HepG2 (cell line): ENCODE measurements around the gene TAS2R4. TPM values are rescaled to one million over a fixed set of nuclear protein-coding genes. Genes with fewer than 3 reads are reported as not detected.

Experiments used
- AFF4 ChIP-seq: sonication (generic); formaldehyde crosslinking; IDR thresholded peaks from 2 replicates; pipeline ENCODE4 v1.4.0; 2020; ENCODE audit warnings: missing genetic modification reagents
- ATAD3A ChIP-seq: sonication (generic); formaldehyde crosslinking; IDR thresholded peaks from 2 replicates; pipeline ENCODE4 v1.4.0; 2020; ENCODE audit warnings: missing genetic modification reagents
- FOXA3 ChIP-seq: IDR thresholded peaks from 2 replicates; pipeline ENCODE4 v1.6.1; 2016; ENCODE audit warnings: missing genetic modification reagents, missing compliant biosample characterization
- HNRNPH1 ChIP-seq: fragments of 200-400 bp; formaldehyde crosslinking; optimal IDR thresholded peaks from 2 replicates; pipeline ENCODE3; 2017; ENCODE audit warnings: mild to moderate bottlenecking, low read depth, low read length
- IRF2 ChIP-seq: IDR thresholded peaks from 2 replicates; pipeline ENCODE4 v1.6.1; 2018; ENCODE audit warnings: missing genetic modification reagents, missing compliant biosample characterization
- MEIS1 ChIP-seq: sonication (generic); formaldehyde crosslinking; IDR thresholded peaks from 2 replicates; pipeline ENCODE4 v1.9.0; 2021; ENCODE audit warnings: mild to moderate bottlenecking, missing genetic modification reagents, moderate library complexity, borderline replicate concordance
- SIX1 ChIP-seq: sonication (generic); formaldehyde crosslinking; IDR thresholded peaks from 2 replicates; pipeline ENCODE4 v1.4.0; 2020; ENCODE audit warnings: missing genetic modification reagents, borderline replicate concordance
- STAG1 ChIP-seq: sonication (generic); formaldehyde crosslinking; IDR thresholded peaks from 2 replicates; pipeline ENCODE4 v1.4.0; 2020; ENCODE audit warnings: missing genetic modification reagents
- TAF15 ChIP-seq: fragments of 200-400 bp; formaldehyde crosslinking; IDR thresholded peaks from one replicate; pipeline ENCODE4 v1.6.1; 2018; ENCODE audit warnings: mild to moderate bottlenecking, low read depth, low read length; ENCODE audit not compliant: poor library complexity, severe bottlenecking
- TFDP1 ChIP-seq: IDR thresholded peaks from 2 replicates; pipeline ENCODE4 v1.6.1; 2016; ENCODE audit warnings: missing compliant biosample characterization, missing genetic modification reagents, borderline replicate concordance
- ZBTB37 ChIP-seq: sonication (generic); formaldehyde crosslinking; IDR thresholded peaks from 2 replicates; pipeline ENCODE4 v1.4.0; 2020; ENCODE audit warnings: mild to moderate bottlenecking, missing genetic modification reagents
- ZFAT ChIP-seq: sonication (generic); formaldehyde crosslinking; conservative IDR thresholded peaks from 2 replicates; pipeline ENCODE4 v1.8.1; 2023; ENCODE audit warnings: missing genetic modification reagents, inconsistent platforms
- ZNF121 ChIP-seq: sonication (generic); formaldehyde crosslinking; IDR thresholded peaks from 2 replicates; pipeline ENCODE4 v1.5.0; 2020; ENCODE audit warnings: mild to moderate bottlenecking, missing genetic modification reagents
- ZNF17 ChIP-seq: sonication (generic); formaldehyde crosslinking; IDR thresholded peaks from 2 replicates; pipeline ENCODE4 v1.5.0; 2020; ENCODE audit warnings: mild to moderate bottlenecking, missing genetic modification reagents
- ZNF280B ChIP-seq: sonication (generic); formaldehyde crosslinking; IDR thresholded peaks from 2 replicates; pipeline ENCODE4 v1.5.0; 2020; ENCODE audit warnings: missing genetic modification reagents, mild to moderate bottlenecking, borderline replicate concordance
- ZNF564 ChIP-seq: sonication (generic); formaldehyde crosslinking; IDR thresholded peaks from 2 replicates; pipeline ENCODE4 v1.8.1; 2023; ENCODE audit warnings: mild to moderate bottlenecking, missing genetic modification reagents
- ZNF704 ChIP-seq: sonication (generic); formaldehyde crosslinking; IDR thresholded peaks from 2 replicates; pipeline ENCODE4 v1.8.1; 2023; ENCODE audit warnings: mild to moderate bottlenecking, inconsistent platforms, moderate library complexity, missing genetic modification reagents, borderline replicate concordance
- polyA plus RNA-seq, 8 experiments: library from polyadenylated mRNA; depleted of rRNA in 3 of 8; stranded (reverse) in 7 of 8; unstranded in 1 of 8; fragments of >200 nt; fragmentation: Illumina TruSeq in 4 of 8; extraction: Trizol in 4 of 8; gene quantifications; 2 replicates each; pipeline versions ENCODE4 v1.2.1 to v1.2.3, GENCODE V29; 2011 to 2016; ENCODE audit warnings: low read depth in 4 of 8, missing spikeins in 1 of 8, mixed read lengths in 1 of 8; ENCODE audit not compliant: insufficient read depth in 1 of 8
- total RNA-seq, 5 experiments: library from RNA; depleted of rRNA; stranded (reverse); fragments of >200 nt; fragmentation: Illumina TruSeq; extraction: Trizol; gene quantifications; 2 replicates each; pipeline ENCODE4 v1.2.3, GENCODE V29; 2016; ENCODE audit warnings: low read depth in 1 of 5

Gene TAS2R4
- total and polyA plus RNA-seq, 2 of the 13 experiments (the other 11 are each of a cell fraction or from before 2014, with no cell fraction given) = 0.71 to 0.80 TPM

GRCh38 chr7:141737836-141738591 lies 38.5 kb upstream of the TAS2R4 start, which contains the start of gene SSBP1 (continued):
- TF ChIP-seq TFDP1 (CRISPR knock-in tag) (peak; percentile 55; the same call in 1 of the 2 replicates), ZNF121 (0 out of 2 replicates have a peak, but pooled peaks have one; percentile 35), ZNF280B (CRISPR knock-in tag) (peak; percentile 59; the same call in 1 of the 2 replicates), ZNF704 (0 out of 2 replicates have a peak, but pooled peaks have one; percentile 39), AFF4 (CRISPR knock-in tag) (no peak), TAF15 (no peak), MEIS1 (peak; percentile 78), STAG1 (peak; percentile 35; the same call in 1 of the 2 replicates), ZFAT (CRISPR knock-in tag) (no peak; the same call in 1 of the 2 replicates), ZNF17 (CRISPR knock-in tag) (no peak), FOXA3 (CRISPR knock-in tag) (peak; percentile 88), HNRNPH1 (no peak), ZNF564 (CRISPR knock-in tag) (0 out of 2 replicates have a peak, but pooled peaks have one; percentile 53), IRF2 (peak; percentile 100), ZBTB37 (CRISPR knock-in tag) (no peak), ATAD3A (no peak), SIX1 (CRISPR knock-in tag) (peak; percentile 84)
